ENCODE results near the gene ADAM17.

The ADAM17 gene

DNA sequence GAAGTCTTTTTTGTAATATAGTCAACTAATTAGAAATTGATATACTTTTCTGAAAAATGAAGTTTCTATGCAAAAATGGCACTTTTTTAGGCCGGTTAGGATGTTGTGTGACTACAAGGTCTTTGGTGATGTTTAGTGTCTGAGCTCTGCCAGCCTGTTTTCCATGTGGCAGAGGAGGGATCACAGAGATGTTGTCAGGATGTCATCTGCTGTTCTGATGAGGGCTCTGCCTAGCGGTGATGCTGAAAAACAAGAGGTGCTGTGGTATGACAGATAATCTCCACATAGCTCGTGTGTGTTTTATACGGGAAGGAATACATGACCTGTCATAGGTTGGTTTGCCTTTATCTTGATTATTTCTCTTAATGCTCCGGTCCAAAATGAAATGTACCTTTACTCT is 93.3 kb downstream of the ADAM17 start:
- H3K9me3 ChIP-seq (ENCODE audit: insufficient read depth, low read depth, low read length): no peaks in the 10 kb centered on the region
- no peaks in the 10 kb centered on the region for H3K9me2 ChIP-seq (replicated peaks; ENCODE audit: low read depth, low read length)
- peaks cover 8% of the 10 kb centered on the region for H3K4me1 ChIP-seq (ENCODE audit: insufficient read depth, low read length, poor library complexity, severe bottlenecking)
- H3K9ac ChIP-seq (ENCODE audit: low read depth, low read length, poor library complexity, severe bottlenecking): no peak overlapping the region
- TF ChIP-seq EZH2phosphoT487 (IDR thresholded peaks at IDR 0.05; ENCODE audit: borderline replicate concordance): no peak
- TF ChIP-seq, protein P1, sequence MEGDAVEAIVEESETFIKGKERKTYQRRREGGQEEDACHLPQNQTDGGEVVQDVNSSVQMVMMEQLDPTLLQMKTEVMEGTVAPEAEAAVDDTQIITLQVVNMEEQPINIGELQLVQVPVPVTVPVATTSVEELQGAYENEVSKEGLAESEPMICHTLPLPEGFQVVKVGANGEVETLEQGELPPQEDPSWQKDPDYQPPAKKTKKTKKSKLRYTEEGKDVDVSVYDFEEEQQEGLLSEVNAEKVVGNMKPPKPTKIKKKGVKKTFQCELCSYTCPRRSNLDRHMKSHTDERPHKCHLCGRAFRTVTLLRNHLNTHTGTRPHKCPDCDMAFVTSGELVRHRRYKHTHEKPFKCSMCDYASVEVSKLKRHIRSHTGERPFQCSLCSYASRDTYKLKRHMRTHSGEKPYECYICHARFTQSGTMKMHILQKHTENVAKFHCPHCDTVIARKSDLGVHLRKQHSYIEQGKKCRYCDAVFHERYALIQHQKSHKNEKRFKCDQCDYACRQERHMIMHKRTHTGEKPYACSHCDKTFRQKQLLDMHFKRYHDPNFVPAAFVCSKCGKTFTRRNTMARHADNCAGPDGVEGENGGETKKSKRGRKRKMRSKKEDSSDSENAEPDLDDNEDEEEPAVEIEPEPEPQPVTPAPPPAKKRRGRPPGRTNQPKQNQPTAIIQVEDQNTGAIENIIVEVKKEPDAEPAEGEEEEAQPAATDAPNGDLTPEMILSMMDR (conservative IDR thresholded peaks at IDR 0.05; ENCODE audit: low read length): no peak
- peaks cover 17% of the 10 kb centered on the region; the same call in 1 of the 2 replicates for H3K36me3 ChIP-seq (ENCODE audit: insufficient read depth, low read length)
- H3K4me2 ChIP-seq (ENCODE audit: low read depth, low read length, poor library complexity, severe bottlenecking): no peak overlapping the region
- no peaks in the 10 kb centered on the region for H3K27me3 ChIP-seq (ENCODE audit: insufficient read depth, low read length, poor library complexity, severe bottlenecking)
- no peak overlapping the region for H2AFZ ChIP-seq (ENCODE audit: low read length)
- H3K79me2 ChIP-seq (ENCODE audit: insufficient read depth, low read length): no peaks in the 10 kb centered on the region
- H4K20me1 ChIP-seq (ENCODE audit: insufficient read depth, low read length, poor library complexity, severe bottlenecking): no peaks in the 10 kb centered on the region
- no peak overlapping the region for H3K4me3 ChIP-seq (ENCODE audit: low read length, poor library complexity, severe bottlenecking)
- no peaks in the 10 kb centered on the region; the same call in 1 of the 2 replicates for H3F3A ChIP-seq (ENCODE audit: low read depth)

GRCh38 chr2:9461079-9461478 is 94.6 kb downstream of the ADAM17 start:
- Histone ChIP-seq H3K9ac (ENCODE audit: low read depth, low read length, poor library complexity, severe bottlenecking) (no peak overlapping the region), H3K79me2 (ENCODE audit: insufficient read depth, low read length) (no peaks in the 10 kb centered on the region), H3K4me2 (ENCODE audit: low read depth, low read length, poor library complexity, severe bottlenecking) (no peak overlapping the region), H3K4me1 (ENCODE audit: insufficient read depth, low read length, poor library complexity, severe bottlenecking) (peaks cover 8% of the 10 kb centered on the region), H3K36me3 (ENCODE audit: insufficient read depth, low read length) (peaks cover 22% of the 10 kb centered on the region; the same call in 1 of the 2 replicates), H3K4me3 (ENCODE audit: low read length, poor library complexity, severe bottlenecking) (no peak overlapping the region), H3K27me3 (ENCODE audit: insufficient read depth, low read length, poor library complexity, severe bottlenecking) (no peaks in the 10 kb centered on the region), H3K9me2 (replicated peaks; ENCODE audit: low read depth, low read length) (no peaks in the 10 kb centered on the region), H3K9me3 (ENCODE audit: insufficient read depth, low read depth, low read length) (no peaks in the 10 kb centered on the region), H3F3A (ENCODE audit: low read depth) (no peaks in the 10 kb centered on the region; the same call in 1 of the 2 replicates), H2AFZ (ENCODE audit: low read length) (no peak overlapping the region), H4K20me1 (ENCODE audit: insufficient read depth, low read length, poor library complexity, severe bottlenecking) (no peaks in the 10 kb centered on the region)
- no peak for TF ChIP-seq EZH2phosphoT487 (IDR thresholded peaks at IDR 0.05; ENCODE audit: borderline replicate concordance)
- TF ChIP-seq, protein P1 (conservative IDR thresholded peaks at IDR 0.05; ENCODE audit: low read length): no peak

- Histone ChIP-seq H3K79me2 (ENCODE audit: insufficient read depth, low read length) (no peaks in the 10 kb centered on the region), H3K9ac (ENCODE audit: low read depth, low read length, poor library complexity, severe bottlenecking) (no peak overlapping the region), H3K4me1 (ENCODE audit: insufficient read depth, low read length, poor library complexity, severe bottlenecking) (peaks cover 8% of the 10 kb centered on the region), H3K9me2 (replicated peaks; ENCODE audit: low read depth, low read length) (no peaks in the 10 kb centered on the region), H3K9me3 (ENCODE audit: insufficient read depth, low read depth, low read length) (no peaks in the 10 kb centered on the region), H3K4me3 (ENCODE audit: low read length, poor library complexity, severe bottlenecking) (no peak overlapping the region), H3K27me3 (ENCODE audit: insufficient read depth, low read length, poor library complexity, severe bottlenecking) (no peaks in the 10 kb centered on the region), H4K20me1 (ENCODE audit: insufficient read depth, low read length, poor library complexity, severe bottlenecking) (no peaks in the 10 kb centered on the region), H3F3A (ENCODE audit: low read depth) (no peaks in the 10 kb centered on the region; the same call in 1 of the 2 replicates), H3K4me2 (ENCODE audit: low read depth, low read length, poor library complexity, severe bottlenecking) (no peak overlapping the region), H3K36me3 (ENCODE audit: insufficient read depth, low read length) (peaks cover 24% of the 10 kb centered on the region; the same call in 1 of the 2 replicates), H2AFZ (ENCODE audit: low read length) (no peak overlapping the region)
- TF ChIP-seq, protein P1 (conservative IDR thresholded peaks at IDR 0.05; ENCODE audit: low read length): no peak
- no peak for TF ChIP-seq EZH2phosphoT487 (IDR thresholded peaks at IDR 0.05; ENCODE audit: borderline replicate concordance)
Observed at GRCh38 chr2:9460441-9461017, 95.1 kb downstream of the ADAM17 start.

Data from Loucy (cell line).